Measurements from ENCODE around the gene SCAPER.

SCAPER gene

GRCh38 chr15:76667943-76668715 is 237.0 kb downstream of the SCAPER start:
- DNase-seq, result no peak

- no peak for DNase-seq
Measured at GRCh38 chr15:76664895-76665294, 240.2 kb downstream of the SCAPER start.

GRCh38 chr15:76664411-76664810 is 240.7 kb downstream of the SCAPER start:
- DNase-seq, result no peak

- DNase-seq, result no peak
Measured at GRCh38 chr15:76663529-76663928, 241.6 kb downstream of the SCAPER start.

GRCh38 chr15:76648732-76649444 is 256.3 kb downstream of the SCAPER start:
- DNase-seq, result no peak

- DNase-seq, result no peak
Measured at GRCh38 chr15:76647612-76648011, 257.5 kb downstream of the SCAPER start.

GRCh38 chr15:76644646-76645045 is 260.5 kb downstream of the SCAPER start:
- DNase-seq, result no peak

- DNase-seq, result no peak
Measured at GRCh38 chr15:76642671-76643070, 262.5 kb downstream of the SCAPER start.

- DNase-seq, result no peak
Measured at GRCh38 chr15:76637166-76637565, 268.0 kb downstream of the SCAPER start.

GRCh38 chr15:76636059-76636458 is 269.1 kb downstream of the SCAPER start:
- DNase-seq, result no peak

GRCh38 chr15:76626611-76627010 is 278.5 kb downstream of the SCAPER start:
- DNase-seq, result no peak

- DNase-seq, result no peak
Measured at GRCh38 chr15:76625267-76625666, 279.9 kb downstream of the SCAPER start.

- no peak for DNase-seq
Measured at GRCh38 chr15:76614725-76615124, 290.4 kb downstream of the SCAPER start.

- no peak for DNase-seq
Measured at GRCh38 chr15:76588811-76589747, 316.1 kb downstream of the SCAPER start.

- DNase-seq, result no peak
Measured at GRCh38 chr15:76585576-76585897, 319.6 kb downstream of the SCAPER start.

- DNase-seq, result no peak
Measured at GRCh38 chr15:76584868-76585575, 320.1 kb downstream of the SCAPER start.

GRCh38 chr15:76582550-76582949 is 322.6 kb downstream of the SCAPER start:
- no peak for DNase-seq

- DNase-seq, result no peak
Measured at GRCh38 chr15:76577879-76578512, 327.1 kb downstream of the SCAPER start.

GRCh38 chr15:76576523-76577279 is 328.4 kb downstream of the SCAPER start:
- no peak for DNase-seq

- DNase-seq, result no peak
Measured at GRCh38 chr15:76575679-76576078, 329.5 kb downstream of the SCAPER start.

- DNase-seq, result no peak
Measured at GRCh38 chr15:76575274-76575673, 329.9 kb downstream of the SCAPER start.

- no peak for DNase-seq
Measured at GRCh38 chr15:76572983-76573314, 332.2 kb downstream of the SCAPER start.

All from stimulated activated CD4-positive, alpha-beta T cell treated with anti-CD3 and anti-CD28 coated beads, Interleukin-4, amount 100 ng/mL, for 4 hours (primary cell).